GM12878 (cell line): ENCODE results near the gene SIK3. TPM values are rescaled to one million over a fixed set of nuclear protein-coding genes. Genes with fewer than 3 reads are reported as not detected.

ENCODE experiments used
- ATAC-seq: fragments of 200-7000 bp; cut with Tn5 transposase; 3 replicates; pipeline ENCODE4 v1.9.1; 2020; ENCODE audit warnings: mild to moderate bottlenecking, moderate library complexity
- BruUV-seq: library from RNA; stranded (reverse); fragments of 400-500 nt; replicated peaks from 2 replicates; lab custom pipeline; 2021; lab: Mats Ljungman, UMichigan
- CTCF ChIA-PET: fragments of 300-600 bp; sonication (Branson Sonifier 250); formaldehyde crosslinking; extraction: SDS; loops from one replicate; lab custom pipeline; 2021; ENCODE audit warnings: inconsistent platforms; lab: Yijun Ruan, JAX
- POLR2A ChIA-PET: fragments of 350-600 bp; formaldehyde crosslinking; extraction: SDS; loops from one replicate; lab custom pipeline; 2021; ENCODE audit warnings: inconsistent platforms; lab: Charles Lee
- RAD21 ChIA-PET: fragments of 300-600 bp; sonication (Branson Sonifier 250); formaldehyde crosslinking; loops from one replicate; lab custom pipeline; 2023; ENCODE audit warnings: antibody characterized with exemption; ENCODE audit not compliant: unreplicated experiment; lab: Charles Lee
- SMC1A ChIA-PET: fragments of 300-600 bp; sonication (Branson Sonifier 250); formaldehyde crosslinking; loops from one replicate; lab custom pipeline; 2023; ENCODE audit not compliant: unreplicated experiment, uncharacterized antibody; lab: Charles Lee
- DNase-seq: peaks from one replicate; pipeline ENCODE4 v3.0.0-alpha.2; 2011; ENCODE audit warnings: low read depth, low spot score
- FAIRE-seq: peaks from 3 replicates; lab custom pipeline; 2011; peaks lifted over from hg19 to GRCh38; lab: Jason Lieb, UNC
- H2AFZ ChIP-seq: 2 replicates; pipeline ENCODE4 v1.6.0; 2011; ENCODE audit warnings: low read depth, low read length, control low read depth; ENCODE audit not compliant: control insufficient read depth
- H3K27ac ChIP-seq: 2 replicates; pipeline ENCODE4 v1.5.1; 2011; ENCODE audit warnings: control low read depth; ENCODE audit not compliant: control insufficient read depth, insufficient read depth
- H3K27me3 ChIP-seq, 2 experiments: replicated peaks in 1 of 2; 2 replicates each; pipeline versions ENCODE4 v1.6.0 to v1.6.1; 2011; ENCODE audit warnings: low read length in 1 of 2; ENCODE audit not compliant: control insufficient read depth in 2 of 2, insufficient read depth in 2 of 2
- H3K36me3 ChIP-seq, 2 experiments: 2 replicates each; pipeline ENCODE4 v1.5.1; 2011; ENCODE audit warnings: low read length in 1 of 2; ENCODE audit not compliant: control insufficient read depth in 2 of 2, insufficient read depth in 2 of 2
- H3K4me1 ChIP-seq: 2 replicates; pipeline ENCODE4 v1.6.1; 2011; ENCODE audit warnings: mild to moderate bottlenecking, low read length, moderate library complexity, mixed read lengths; ENCODE audit not compliant: control insufficient read depth, insufficient read depth
- H3K4me2 ChIP-seq: 2 replicates; pipeline ENCODE4 v1.6.0; 2011; ENCODE audit warnings: control low read depth; ENCODE audit not compliant: control insufficient read depth, insufficient read depth
- H3K4me3 ChIP-seq: fragments of 200-600 bp; sonication (generic); 2 replicates; pipeline ENCODE4 v1.5.1; 2016
- H3K79me2 ChIP-seq: 2 replicates; pipeline ENCODE4 v1.6.0; 2011; ENCODE audit warnings: low read length; ENCODE audit not compliant: control insufficient read depth, insufficient read depth
- H3K9ac ChIP-seq: 2 replicates; pipeline ENCODE4 v1.8.0; 2011; ENCODE audit warnings: low read length, control low read depth, mixed read lengths; ENCODE audit not compliant: control insufficient read depth, insufficient read depth
- H3K9me3 ChIP-seq: replicated peaks from 3 replicates; pipeline ENCODE4 v1.5.1; 2011; ENCODE audit warnings: mild to moderate bottlenecking, low read length; ENCODE audit not compliant: control insufficient read depth, insufficient read depth
- H4K20me1 ChIP-seq: 2 replicates; pipeline ENCODE4 v1.6.0; 2011; ENCODE audit not compliant: control insufficient read depth, insufficient read depth
- BHLHE40 ChIP-seq, 2 experiments: fragments of 450-650 bp in 1 of 2; IDR thresholded peaks; 2 replicates each; pipeline ENCODE4 v1.6.1; 2011 to 2017; ENCODE audit warnings: low read depth in 2 of 2, borderline replicate concordance in 1 of 2, improper control_type of control experiment in 1 of 2, low read length in 1 of 2, mild to moderate bottlenecking in 1 of 2
- BRCA1 ChIP-seq: IDR thresholded peaks from 2 replicates; pipeline ENCODE4 v1.6.1; 2011; ENCODE audit warnings: low read depth, low read length, improper control_type of control experiment
- CBX3 ChIP-seq: fragments of 200-600 bp; sonication (generic); IDR thresholded peaks from 2 replicates; pipeline ENCODE4 v1.6.1; 2016; ENCODE audit warnings: low read depth, borderline replicate concordance
- EGR1 ChIP-seq, 2 experiments: IDR thresholded peaks; 1 replicate in 1 of 2; 2 replicates in 1 of 2; pipeline ENCODE4 v1.6.1; 2011 to 2012; ENCODE audit warnings: low read depth in 2 of 2, low read length in 2 of 2, borderline replicate concordance in 1 of 2, mild to moderate bottlenecking in 1 of 2, moderate library complexity in 1 of 2
- FOS ChIP-seq: IDR thresholded peaks from 3 replicates; pipeline ENCODE4 v1.6.1; 2011; ENCODE audit warnings: borderline replicate concordance; ENCODE audit not compliant: insufficient read length; ENCODE audit errors: extremely low read depth
- MYC ChIP-seq: IDR thresholded peaks from 2 replicates; pipeline ENCODE4 v1.6.1; 2011; ENCODE audit warnings: mild to moderate bottlenecking, low read length, moderate library complexity, inconsistent platforms; ENCODE audit not compliant: insufficient read depth, insufficient replicate concordance, insufficient read length, severe bottlenecking
- RAD21 ChIP-seq: IDR thresholded peaks from 2 replicates; pipeline ENCODE4 v1.6.1; 2011; ENCODE audit warnings: mild to moderate bottlenecking, low read depth, low read length, moderate library complexity; ENCODE audit not compliant: insufficient read depth
- TCF12 ChIP-seq: IDR thresholded peaks from 2 replicates; pipeline ENCODE4 v1.6.1; 2011; ENCODE audit warnings: low read depth, mild to moderate bottlenecking, low read length
- ZNF24 ChIP-seq: fragments of 450-650 bp; IDR thresholded peaks from 2 replicates; pipeline ENCODE4 v1.6.1; 2017; ENCODE audit warnings: antibody characterized with exemption, mild to moderate bottlenecking
- ZSCAN29 ChIP-seq: fragments of 450-650 bp; IDR thresholded peaks from 2 replicates; pipeline ENCODE4 v1.6.1; 2017; ENCODE audit warnings: mild to moderate bottlenecking, moderate library complexity
- ZZZ3 ChIP-seq: IDR thresholded peaks from 2 replicates; pipeline ENCODE4 v1.6.1; 2011; ENCODE audit warnings: low read depth; ENCODE audit not compliant: control insufficient read depth, insufficient read length
- WGBS: methylation state at CpG from one replicate; pipeline ENCODE4 v1.1.6; 2016; ENCODE audit warnings: low lambda C conversion rate; ENCODE audit not compliant: insufficient replicate concordance, insufficient coverage; ENCODE audit errors: missing lambda C conversion rate; 5-methylcytosine and 5-hydroxymethylcytosine counted together
- in situ Hi-C: fragments of 300-500 bp; cut with MboI; formaldehyde crosslinking; loops from 9 replicates; pipeline ENCODE4 v1.14.3; 2018; ENCODE audit warnings: mixed read lengths
- intact Hi-C: fragments of 100-400 bp; cut with micrococcal nuclease; formaldehyde crosslinking; loops from one replicate; pipeline ENCODE4 v1.14.2; 2022; ENCODE audit not compliant: unreplicated experiment
- polyA plus RNA-seq, 11 experiments: library from polyadenylated mRNA; depleted of rRNA in 4 of 11; unstranded in 6 of 11; stranded (reverse) in 5 of 11; fragments of >200 nt; fragmentation: Nextera tagmentation in 4 of 11; fragmentation: Illumina TruSeq in 1 of 11; extraction: Ambion mirVana in 4 of 11; extraction: Trizol in 1 of 11; gene quantifications; 1 replicate in 1 of 11; 2 replicates in 10 of 11; pipeline versions ENCODE4 v1.2.1 to v1.2.3, GENCODE V29; 2011 to 2016; ENCODE audit warnings: inconsistent platforms in 2 of 11, missing spikeins in 2 of 11, low read depth in 1 of 11
- total RNA-seq, 4 experiments: library from RNA; depleted of rRNA in 3 of 4; stranded (reverse); fragments of >200 nt in 3 of 4; fragmentation: Illumina TruSeq in 1 of 4; extraction: Trizol in 1 of 4; gene quantifications; 2 replicates each; pipeline versions ENCODE4 v1.2.1 to v1.2.3, GENCODE V29; 2013 to 2021
- TF ChIP-seq, protein P1 (sequence below): fragments of 450-650 bp; formaldehyde crosslinking; IDR thresholded peaks from 2 replicates; pipeline ENCODE4 v1.4.0; 2022; ENCODE audit warnings: mild to moderate bottlenecking, moderate library complexity
- TF ChIP-seq, protein P2 (sequence below): IDR thresholded peaks from 2 replicates; pipeline ENCODE4 v1.6.1; 2012; ENCODE audit warnings: mild to moderate bottlenecking, low read depth, low read length

Gene SIK3
- total and polyA plus RNA-seq, 10 of the 15 experiments (the other 5 are each of a cell fraction or from before 2014, with no cell fraction given) = 2.5 to 31.9 (median 11.1) TPM

DNA sequence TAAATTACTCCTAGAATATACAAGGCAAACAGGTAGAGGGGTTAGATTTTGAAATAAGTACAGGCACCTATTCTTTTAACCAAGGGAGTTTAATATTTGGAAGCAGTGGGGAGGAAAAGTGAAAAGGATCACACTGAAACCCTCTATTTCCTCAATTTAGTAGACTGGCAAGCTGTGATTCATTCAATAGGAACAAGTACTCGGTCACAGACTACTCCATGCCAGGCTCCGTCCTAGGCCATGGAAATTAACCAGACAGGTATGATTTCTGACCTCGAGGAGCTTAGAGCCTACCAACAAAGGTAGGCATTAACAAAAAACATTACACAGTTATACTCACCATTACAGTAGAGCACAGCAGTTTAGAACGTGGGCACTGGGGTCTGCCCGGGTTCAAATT lies 40.9 kb downstream of the SIK3 start (continued):
- TF ChIP-seq, protein P1, sequence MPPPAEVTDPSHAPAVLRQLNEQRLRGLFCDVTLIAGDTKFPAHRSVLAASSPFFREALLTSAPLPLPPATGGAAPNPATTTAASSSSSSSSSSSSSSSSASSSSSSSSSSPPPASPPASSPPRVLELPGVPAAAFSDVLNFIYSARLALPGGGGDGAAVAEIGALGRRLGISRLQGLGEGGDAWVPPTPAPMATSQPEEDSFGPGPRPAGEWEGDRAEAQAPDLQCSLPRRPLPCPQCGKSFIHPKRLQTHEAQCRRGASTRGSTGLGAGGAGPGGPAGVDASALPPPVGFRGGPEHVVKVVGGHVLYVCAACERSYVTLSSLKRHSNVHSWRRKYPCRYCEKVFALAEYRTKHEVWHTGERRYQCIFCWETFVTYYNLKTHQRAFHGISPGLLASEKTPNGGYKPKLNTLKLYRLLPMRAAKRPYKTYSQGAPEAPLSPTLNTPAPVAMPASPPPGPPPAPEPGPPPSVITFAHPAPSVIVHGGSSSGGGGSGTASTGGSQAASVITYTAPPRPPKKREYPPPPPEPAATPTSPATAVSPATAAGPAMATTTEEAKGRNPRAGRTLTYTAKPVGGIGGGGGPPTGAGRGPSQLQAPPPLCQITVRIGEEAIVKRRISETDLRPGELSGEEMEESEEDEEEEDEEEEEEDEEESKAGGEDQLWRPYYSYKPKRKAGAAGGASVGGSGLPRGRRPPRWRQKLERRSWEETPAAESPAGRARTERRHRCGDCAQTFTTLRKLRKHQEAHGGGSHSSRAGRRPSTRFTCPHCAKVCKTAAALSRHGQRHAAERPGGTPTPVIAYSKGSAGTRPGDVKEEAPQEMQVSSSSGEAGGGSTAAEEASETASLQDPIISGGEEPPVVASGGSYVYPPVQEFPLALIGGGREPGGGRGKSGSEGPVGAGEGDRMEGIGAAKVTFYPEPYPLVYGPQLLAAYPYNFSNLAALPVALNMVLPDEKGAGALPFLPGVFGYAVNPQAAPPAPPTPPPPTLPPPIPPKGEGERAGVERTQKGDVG (CRISPR knock-in tag) = no peak
- no peak for TF ChIP-seq EGR1 (IDR thresholded peaks at IDR 0.05; ENCODE audit: borderline replicate concordance in 1 of 2, low read depth in 2 of 2, low read length in 2 of 2)
- TF ChIP-seq MYC = no peak
- TF ChIP-seq BHLHE40 (IDR thresholded peaks at IDR 0.05; ENCODE audit: borderline replicate concordance in 1 of 2, low read depth in 2 of 2, low read length in 1 of 2) = no peak

DNA sequence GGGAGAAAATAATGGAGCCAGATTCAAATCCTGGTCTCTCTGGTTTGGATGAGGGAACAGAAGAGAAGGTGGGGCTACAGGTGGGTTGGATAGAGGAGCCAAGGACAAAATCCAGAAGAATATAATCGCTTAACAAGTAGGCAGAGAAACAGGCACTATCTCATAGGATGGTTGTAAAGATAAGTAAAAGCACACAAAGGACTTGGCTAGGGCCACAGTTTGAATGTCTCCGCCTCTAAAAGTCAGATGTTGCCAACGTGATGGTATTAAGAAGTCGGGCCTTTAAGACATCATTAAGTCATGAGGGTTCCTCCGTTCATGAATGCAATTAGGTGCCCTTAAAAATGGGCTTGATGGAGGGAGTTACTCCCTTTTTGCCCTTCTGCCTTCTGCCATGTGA lies 42.8 kb downstream of the SIK3 start:
- FAIRE-seq (peak; percentile 57), DNase-seq (no peak), ATAC-seq (no peak)
- Histone ChIP-seq H3K27ac (no peak overlapping the region), H4K20me1 (no peaks in the 10 kb centered on the region; the same call in 1 of the 2 replicates), H3K9me3 (no peaks in the 10 kb centered on the region), H3K4me1 (peaks cover 12% of the 10 kb centered on the region), H3K4me2 (no peak overlapping the region), H3K4me3 (no peak overlapping the region), H3K27me3 (no peaks in the 10 kb centered on the region), H2AFZ (no peak overlapping the region), H3K9ac (no peak overlapping the region), H3K36me3 (0 out of 4 replicates have a peak, but pooled peaks cover 0 to 2% of the 10 kb centered on the region in 2 experiments), H3K79me2 (peaks cover 16% of the 10 kb centered on the region)
- intact Hi-C loops (no loop called here), in situ Hi-C loops (no loop called here)
- ChIA-PET SMC1A (interaction anchor here (1.1 to 1.6 kb wide), 2 partner anchors 15 to 21 kb away, joined by 3 to 6 read pairs; no protein-coding TSS in a partner anchor), CTCF (interaction anchor here (2.2 kb wide), 1 partner anchor 22 kb away, joined by 7 read pairs; no protein-coding TSS in a partner anchor), POLR2A (interaction anchor here (0.7 kb wide), 1 partner anchor 14 kb away, joined by 5 read pairs; no protein-coding TSS in a partner anchor), RAD21 (no interaction called here)
- no peak for TF ChIP-seq ZNF24
- TF ChIP-seq, protein P2, sequence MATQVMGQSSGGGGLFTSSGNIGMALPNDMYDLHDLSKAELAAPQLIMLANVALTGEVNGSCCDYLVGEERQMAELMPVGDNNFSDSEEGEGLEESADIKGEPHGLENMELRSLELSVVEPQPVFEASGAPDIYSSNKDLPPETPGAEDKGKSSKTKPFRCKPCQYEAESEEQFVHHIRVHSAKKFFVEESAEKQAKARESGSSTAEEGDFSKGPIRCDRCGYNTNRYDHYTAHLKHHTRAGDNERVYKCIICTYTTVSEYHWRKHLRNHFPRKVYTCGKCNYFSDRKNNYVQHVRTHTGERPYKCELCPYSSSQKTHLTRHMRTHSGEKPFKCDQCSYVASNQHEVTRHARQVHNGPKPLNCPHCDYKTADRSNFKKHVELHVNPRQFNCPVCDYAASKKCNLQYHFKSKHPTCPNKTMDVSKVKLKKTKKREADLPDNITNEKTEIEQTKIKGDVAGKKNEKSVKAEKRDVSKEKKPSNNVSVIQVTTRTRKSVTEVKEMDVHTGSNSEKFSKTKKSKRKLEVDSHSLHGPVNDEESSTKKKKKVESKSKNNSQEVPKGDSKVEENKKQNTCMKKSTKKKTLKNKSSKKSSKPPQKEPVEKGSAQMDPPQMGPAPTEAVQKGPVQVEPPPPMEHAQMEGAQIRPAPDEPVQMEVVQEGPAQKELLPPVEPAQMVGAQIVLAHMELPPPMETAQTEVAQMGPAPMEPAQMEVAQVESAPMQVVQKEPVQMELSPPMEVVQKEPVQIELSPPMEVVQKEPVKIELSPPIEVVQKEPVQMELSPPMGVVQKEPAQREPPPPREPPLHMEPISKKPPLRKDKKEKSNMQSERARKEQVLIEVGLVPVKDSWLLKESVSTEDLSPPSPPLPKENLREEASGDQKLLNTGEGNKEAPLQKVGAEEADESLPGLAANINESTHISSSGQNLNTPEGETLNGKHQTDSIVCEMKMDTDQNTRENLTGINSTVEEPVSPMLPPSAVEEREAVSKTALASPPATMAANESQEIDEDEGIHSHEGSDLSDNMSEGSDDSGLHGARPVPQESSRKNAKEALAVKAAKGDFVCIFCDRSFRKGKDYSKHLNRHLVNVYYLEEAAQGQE = no peak
- no peak for TF ChIP-seq FOS
- TF ChIP-seq TCF12 = no peak
- no peak for TF ChIP-seq ZZZ3
- TF ChIP-seq ZSCAN29 = no peak
- TF ChIP-seq BRCA1 = no peak
- TF ChIP-seq RAD21 = no peak
- TF ChIP-seq CBX3 = no peak
- WGBS = 85% methylated on average over 5 of the region's 5 CpGs
- BruUV-seq = no TSS peak
